ENCODE data around the gene OR2T11.
"Not testable (repeated sequence)": the region's sequence is repeated elsewhere in the genome, so short reads cannot be mapped to it uniquely, and the experiment has no call there.

The OR2T11 gene

GRCh38 chr1:248618119-248618518 is 16.8 kb downstream of the OR2T11 start:
- no peak for DNase-seq

DNA sequence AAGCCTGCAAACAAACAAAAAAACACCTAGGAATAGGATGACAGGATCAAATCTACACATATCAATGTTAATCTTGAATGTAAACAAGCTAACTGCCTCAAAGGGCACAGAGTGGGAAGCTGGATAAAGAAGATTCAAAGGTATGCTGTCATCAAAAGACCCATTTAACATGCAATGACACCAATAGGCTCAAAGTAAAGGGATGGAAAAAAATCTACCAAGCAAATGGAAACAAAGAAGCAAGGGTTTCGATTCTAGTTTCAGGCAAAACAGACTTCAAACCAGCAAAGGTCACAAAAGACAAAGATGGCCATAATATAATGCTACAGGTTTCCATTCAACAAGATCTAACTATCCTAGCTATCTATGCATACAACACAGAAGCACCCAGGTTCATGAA is 21.1 kb downstream of the OR2T11 start:
- DNase-seq = no peak

DNA sequence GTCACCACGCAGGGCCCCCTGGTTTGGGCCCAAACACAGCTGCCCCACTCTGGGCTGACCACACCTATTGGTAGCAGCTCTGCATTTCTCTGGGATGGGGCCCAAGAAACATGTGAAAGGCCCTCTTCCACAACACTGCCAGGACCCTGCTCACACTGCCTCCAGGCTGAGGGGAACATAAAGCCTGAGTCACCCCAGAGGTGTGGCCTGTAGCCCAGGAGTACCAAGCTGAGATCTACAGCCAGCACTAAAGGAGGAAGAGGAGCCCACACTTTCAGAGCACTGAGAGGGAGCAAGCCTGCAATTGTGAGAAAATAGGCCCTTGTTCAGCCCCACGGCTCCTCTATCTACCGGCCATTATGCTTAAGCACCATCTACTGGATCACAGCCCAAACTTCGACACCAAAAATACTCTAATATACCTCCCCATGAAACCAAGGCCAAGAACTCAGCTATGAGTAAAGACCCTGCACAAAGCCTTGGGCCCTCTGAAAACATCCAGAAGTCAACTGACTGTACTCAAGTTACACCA is 22.9 kb downstream of the OR2T11 start:
- DNase-seq = no peak

DNA sequence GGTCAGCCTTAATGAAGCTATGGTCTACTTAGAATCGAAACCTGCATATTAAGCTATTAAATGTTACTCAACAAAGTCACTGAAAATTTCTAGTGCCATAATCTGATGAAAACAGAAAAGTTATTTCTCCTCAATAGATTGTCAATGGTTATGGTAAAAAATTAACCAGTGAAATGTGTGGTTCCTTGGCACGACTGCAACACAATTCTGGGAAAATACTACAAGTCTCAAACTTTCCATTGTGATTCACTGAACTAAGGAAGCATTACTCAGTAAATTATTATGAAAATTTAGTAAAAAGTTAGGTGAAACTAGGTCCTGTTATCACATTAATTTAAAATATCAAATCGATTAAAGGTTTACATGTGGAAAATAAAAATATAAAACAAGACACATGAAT is 24.6 kb downstream of the OR2T11 start:
- no peak for DNase-seq

GRCh38 chr1:248599396-248599795 is 35.5 kb downstream of the OR2T11 start:
- no peak for DNase-seq

- DNase-seq = no peak
Observed at GRCh38 chr1:248597589-248597988, 37.3 kb downstream of the OR2T11 start, which contains the start of gene OR2T10. OR2T10 (minus strand) TSS chr1:248597700; CDS start chr1:248593768, 3,932 bp downstream.

GRCh38 chr1:248596615-248597014 is 38.3 kb downstream of the OR2T11 start:
- no peak for DNase-seq

GRCh38 chr1:248593226-248593625 is 41.7 kb downstream of the OR2T11 start:
- no peak for DNase-seq

DNA sequence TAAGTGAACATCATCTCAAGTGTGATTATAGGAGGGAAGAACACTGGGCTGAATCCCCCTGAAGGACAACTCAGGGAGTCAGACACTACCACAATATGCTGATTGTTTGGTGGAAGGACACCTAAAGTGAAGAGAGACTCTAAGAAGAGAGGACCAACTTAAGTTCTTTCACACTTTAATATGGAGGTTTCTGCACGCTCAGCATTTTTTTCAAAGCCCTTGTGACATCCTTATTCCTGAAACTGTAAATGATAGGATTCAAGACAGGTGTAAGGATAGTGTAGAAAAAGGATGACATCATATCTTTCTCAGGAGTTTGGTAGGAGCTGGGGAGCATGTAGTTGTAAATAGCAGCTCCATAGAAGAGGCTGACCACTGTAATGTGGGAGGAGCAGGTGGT is 42.2 kb downstream of the OR2T11 start:
- DNase-seq = no peak

DNA sequence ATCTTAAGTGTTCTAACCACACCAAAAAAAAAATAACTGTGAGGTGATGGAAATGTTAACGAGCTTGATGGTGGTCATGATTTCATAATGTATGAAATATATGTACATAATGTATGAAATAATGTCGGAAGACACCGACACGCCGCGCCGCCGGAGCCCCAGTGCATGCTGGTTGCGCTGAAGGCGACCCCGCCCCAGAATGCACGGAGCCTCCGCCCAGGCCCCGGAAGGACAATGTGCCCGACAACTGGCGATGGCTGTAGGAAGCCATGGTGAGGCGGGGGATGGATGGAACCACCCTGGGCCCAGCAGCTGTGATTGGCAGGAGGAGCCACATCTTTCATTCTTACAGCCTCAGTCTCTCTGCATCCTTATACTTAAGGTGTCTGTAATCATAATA is 44.8 kb downstream of the OR2T11 start:
- DNase-seq = no peak

GRCh38 chr1:248589334-248589733 is 45.6 kb downstream of the OR2T11 start:
- DNase-seq = no peak

GRCh38 chr1:248585266-248585665 is 49.6 kb downstream of the OR2T11 start:
- DNase-seq = no peak

GRCh38 chr1:248576260-248576980 is 58.5 kb downstream of the OR2T11 start:
- no peak for DNase-seq

- not testable (repeated sequence) for DNase-seq
Observed at GRCh38 chr1:248574657-248575056, 60.2 kb downstream of the OR2T11 start, which contains the start of gene OR2T34. OR2T34 (minus strand) TSS chr1:248574757; CDS start chr1:248574757, 0 bp downstream.

DNA sequence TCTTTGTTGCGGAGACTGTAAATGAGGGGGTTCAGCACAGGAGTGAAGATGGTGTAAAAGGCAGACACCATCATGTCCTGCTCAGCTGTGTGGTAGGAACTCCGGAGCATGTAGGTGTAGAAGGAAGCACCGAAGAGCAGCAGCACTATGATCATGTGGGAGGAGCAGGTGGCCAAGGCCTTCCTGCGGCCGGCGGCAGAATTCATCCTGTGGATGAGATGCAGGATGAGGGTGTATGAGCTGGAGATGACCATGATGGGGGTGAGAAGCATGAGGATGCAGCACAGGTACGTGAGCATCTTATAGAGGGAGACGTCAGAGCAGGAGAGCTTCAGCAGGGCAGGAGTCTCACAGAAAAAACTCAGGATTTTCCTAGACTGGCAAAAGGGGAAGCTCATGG is 61.0 kb downstream of the OR2T11 start:
- not testable (repeated sequence) for DNase-seq
